Body of pancreas (tissue), 4 donors: ENCODE data around the gene SRPK1. TPM values are rescaled to one million over a fixed set of nuclear protein-coding genes. Genes with fewer than 3 reads are reported as not detected.
"Not testable (repeated sequence)": the region's sequence is repeated elsewhere in the genome, so short reads cannot be mapped to it uniquely, and the experiment has no call there.

Experiments used
- ATAC-seq: fragments of 150-250 bp; one replicate; pipeline ENCODE4 v1.9.1; 2016
- DNase-seq, 4 donors: peaks; one replicate each; pipeline ENCODE4 v3.0.0-alpha.2; 2019
- H3K27ac ChIP-seq, 4 donors: fragments of 200-600 bp; sonication (generic); 1 replicate in 3 of 4; 2 replicates in 1 of 4; pipeline versions ENCODE4 v1.5.1 to v1.6.1; 2016 to 2019; ENCODE audit warnings: mild to moderate bottlenecking in 1 of 4, mixed read lengths in 1 of 4, moderate library complexity in 1 of 4
- H3K27me3 ChIP-seq, 2 donors: fragments of 200-600 bp; sonication (generic); one replicate each; pipeline ENCODE4 v1.6.0; 2016; ENCODE audit warnings: mild to moderate bottlenecking in 1 of 2
- H3K36me3 ChIP-seq, 2 donors: fragments of 200-600 bp; sonication (generic); replicated peaks in 1 of 2; 2 replicates each; pipeline ENCODE4 v1.5.1; 2016; ENCODE audit warnings: low read depth in 2 of 2; ENCODE audit not compliant: insufficient read depth in 1 of 2
- H3K4me1 ChIP-seq: fragments of 200-600 bp; sonication (generic); one replicate; pipeline ENCODE4 v1.6.0; 2016
- H3K4me3 ChIP-seq, 2 donors: fragments of 200-600 bp; sonication (generic); 1 replicate in 1 of 2; 2 replicates in 1 of 2; pipeline ENCODE4 v1.5.1; 2016 to 2019
- H3K9me3 ChIP-seq, 3 donors: fragments of 200-600 bp; sonication (generic); 1 replicate in 2 of 3; 2 replicates in 1 of 3; pipeline ENCODE4 v1.5.1; 2016
- CTCF ChIP-seq, 7 experiments: fragments of 450-650 bp in 4 of 7; fragments of 200-600 bp in 3 of 7; sonication (generic) in 3 of 7; IDR thresholded peaks; one replicate each; pipeline ENCODE4 v1.5.1; 2016 to 2019; ENCODE audit warnings: antibody characterized with exemption in 7 of 7
- POLR2A ChIP-seq, 3 donors: fragments of 450-650 bp; IDR thresholded peaks; one replicate each; pipeline ENCODE4 v1.6.1; 2016; ENCODE audit warnings: antibody characterized with exemption in 3 of 3, mild to moderate bottlenecking in 2 of 3
- WGBS, 2 donors: methylation state at CpG; one replicate each; pipeline ENCODE4 v1.1.5; 2017; 5-methylcytosine and 5-hydroxymethylcytosine counted together
- intact Hi-C: fragments of 100-400 bp; cut with DNase I; formaldehyde crosslinking; loops from one replicate; pipeline ENCODE4 v1.15.1; 2023
- total RNA-seq, 2 donors: library from RNA; depleted of rRNA; stranded (reverse); fragments of >200 nt; gene quantifications; one replicate each; pipeline ENCODE4 v1.1.0, GENCODE V29; 2016

SRPK1 gene
- total RNA-seq, 2 donors from 2014 or later, result 30.4 to 80.4 TPM

- no peaks in the 10 kb centered on the region for H3K4me1 ChIP-seq
- no peak for DNase-seq
- intact Hi-C loops, result no loop called here
- ATAC-seq, result no peak
- 95 to 96% methylated on average over 1 of the region's 1 CpG for WGBS, 2 donors
- H3K27me3 ChIP-seq, result no peaks in the 10 kb centered on the region
- H3K4me3 ChIP-seq, result no peak overlapping the region
- H3K9me3 ChIP-seq, result no peaks in the 10 kb centered on the region
- no peak overlapping the region for H3K27ac ChIP-seq
- TF ChIP-seq CTCF (IDR thresholded peaks at IDR 0.05) (no peak), POLR2A (IDR thresholded peaks at IDR 0.05) (no peak)
- H3K36me3 ChIP-seq, result no peaks in the 10 kb centered on the region
Measured at GRCh38 chr6:35943390-35943789, 22.5 kb upstream of the SRPK1 start.

- Histone ChIP-seq H3K9me3 (no peaks in the 10 kb centered on the region), H3K4me3 (no peak overlapping the region), H3K36me3 (no peaks in the 10 kb centered on the region), H3K27me3 (no peaks in the 10 kb centered on the region), H3K4me1 (no peaks in the 10 kb centered on the region), H3K27ac (no peak overlapping the region)
- intact Hi-C loops, result no loop called here
- ATAC-seq (no peak), DNase-seq (no peak)
- no peak for TF ChIP-seq POLR2A (IDR thresholded peaks at IDR 0.05)
- no peak for TF ChIP-seq CTCF (IDR thresholded peaks at IDR 0.05)
Measured at GRCh38 chr6:35942355-35942754, 21.5 kb upstream of the SRPK1 start.

GRCh38 chr6:35941170-35941569 lies 20.3 kb upstream of the SRPK1 start:
- H3K4me1 ChIP-seq, H3K27ac ChIP-seq, H3K36me3 ChIP-seq, H3K4me3 ChIP-seq, intact Hi-C loops, DNase-seq, ATAC-seq, H3K27me3 ChIP-seq, H3K9me3 ChIP-seq: not testable (repeated sequence)
- WGBS, 2 donors, result 90 to 91% methylated on average over 7 of the region's 7 CpGs

- H3K4me3 ChIP-seq, H3K36me3 ChIP-seq, ATAC-seq, intact Hi-C loops, DNase-seq, H3K4me1 ChIP-seq, H3K9me3 ChIP-seq, H3K27ac ChIP-seq, H3K27me3 ChIP-seq: not testable (repeated sequence)
- WGBS, 2 donors, result 94 to 98% methylated on average over 2 of the region's 2 CpGs
Measured at GRCh38 chr6:35940014-35940413, 19.1 kb upstream of the SRPK1 start.

- ATAC-seq, DNase-seq, intact Hi-C loops, H3K36me3 ChIP-seq, H3K9me3 ChIP-seq, H3K4me3 ChIP-seq, H3K27me3 ChIP-seq, H3K4me1 ChIP-seq, H3K27ac ChIP-seq: not testable (repeated sequence)
- WGBS, 2 donors, result 73 to 94% methylated on average over 5 of the region's 5 CpGs
Measured at GRCh38 chr6:35939259-35939658, 18.4 kb upstream of the SRPK1 start.

- H3K4me3 ChIP-seq, result no peak overlapping the region
- 91 to 100% methylated on average over 1 of the region's 1 CpG for whole genome bisulfite sequencing, 2 donors
- no peaks in the 10 kb centered on the region for H3K4me1 ChIP-seq
- no peaks in the 10 kb centered on the region for H3K36me3 ChIP-seq
- intact Hi-C loops, result no loop called here
- no peak for ATAC-seq
- no peak for DNase-seq
- H3K9me3 ChIP-seq, result no peaks in the 10 kb centered on the region
- H3K27me3 ChIP-seq, result no peaks in the 10 kb centered on the region
- TF ChIP-seq POLR2A (IDR thresholded peaks at IDR 0.05) (no peak), CTCF (IDR thresholded peaks at IDR 0.05) (no peak)
- H3K27ac ChIP-seq, result no peak overlapping the region
Measured at GRCh38 chr6:35936681-35937359, 15.9 kb upstream of the SRPK1 start.
